GM12878 (cell line): ENCODE data around the gene IRGQ. TPM values are rescaled to one million over a fixed set of nuclear protein-coding genes. Genes with fewer than 3 reads are reported as not detected.

Experiments used
- ASH2L ChIP-seq: fragments of 300-600, 200-600 bp; sonication (generic); IDR thresholded peaks from 2 replicates; pipeline ENCODE4 v1.6.1; 2017; ENCODE audit warnings: low read depth, mild to moderate bottlenecking, borderline replicate concordance
- BACH1 ChIP-seq: fragments of 450-650 bp; IDR thresholded peaks from 2 replicates; pipeline ENCODE4 v1.6.1; 2017; ENCODE audit warnings: mild to moderate bottlenecking, borderline replicate concordance
- CREB1 ChIP-seq: IDR thresholded peaks from 2 replicates; pipeline ENCODE4 v1.6.1; 2012; ENCODE audit warnings: low read depth, mild to moderate bottlenecking, inconsistent platforms
- GATAD2B ChIP-seq: fragments of 450-650 bp; conservative IDR thresholded peaks from 2 replicates; pipeline ENCODE4 v1.6.1; 2017; ENCODE audit warnings: low read depth, mild to moderate bottlenecking, moderate library complexity
- HCFC1 ChIP-seq: fragments of 150-350 bp; IDR thresholded peaks from 2 replicates; pipeline ENCODE4 v1.6.1; 2014; ENCODE audit warnings: low read length
- IKZF1 ChIP-seq: fragments of 450-650 bp; conservative IDR thresholded peaks from 2 replicates; pipeline ENCODE4 v1.6.1; 2017; ENCODE audit warnings: antibody characterized with exemption, mild to moderate bottlenecking
- LARP7 ChIP-seq: fragments of 450-650 bp; IDR thresholded peaks from 2 replicates; pipeline ENCODE4 v1.6.1; 2017; ENCODE audit warnings: mild to moderate bottlenecking
- MXI1 ChIP-seq: fragments of 150-350 bp; IDR thresholded peaks from 2 replicates; pipeline ENCODE4 v1.6.1; 2011; ENCODE audit warnings: low read depth, mild to moderate bottlenecking, inconsistent platforms, low read length, improper control_type of control experiment
- NBN ChIP-seq: fragments of 450-650 bp; IDR thresholded peaks from 2 replicates; pipeline ENCODE4 v1.6.1; 2016
- PAX5 ChIP-seq: IDR thresholded peaks from 2 replicates; pipeline ENCODE4 v1.6.1; 2011; ENCODE audit warnings: low read depth, low read length, borderline replicate concordance
- RAD21 ChIP-seq: IDR thresholded peaks from 2 replicates; pipeline ENCODE4 v1.6.1; 2011; ENCODE audit warnings: mild to moderate bottlenecking, low read depth, low read length, moderate library complexity; ENCODE audit not compliant: insufficient read depth
- RB1 ChIP-seq: fragments of 450-650 bp; formaldehyde crosslinking; IDR thresholded peaks from 2 replicates; pipeline ENCODE4 v1.6.1; 2017; ENCODE audit warnings: mild to moderate bottlenecking, borderline replicate concordance
- RUNX3 ChIP-seq: IDR thresholded peaks from 2 replicates; pipeline ENCODE4 v1.6.1; 2012; ENCODE audit warnings: low read length, inconsistent platforms
- STAT1 ChIP-seq: fragments of 450-650 bp; conservative IDR thresholded peaks from 2 replicates; pipeline ENCODE4 v1.6.1; 2014; ENCODE audit warnings: antibody characterized with exemption, mild to moderate bottlenecking
- TAF1 ChIP-seq: IDR thresholded peaks from 2 replicates; pipeline ENCODE4 v1.6.1; 2011; ENCODE audit warnings: mild to moderate bottlenecking, low read depth, low read length, borderline replicate concordance
- TARDBP ChIP-seq: IDR thresholded peaks from 2 replicates; pipeline ENCODE4 v1.6.1; 2016; ENCODE audit warnings: borderline replicate concordance
- TCF12 ChIP-seq: IDR thresholded peaks from 2 replicates; pipeline ENCODE4 v1.6.1; 2011; ENCODE audit warnings: low read depth, mild to moderate bottlenecking, low read length
- polyA plus RNA-seq, 11 experiments: library from polyadenylated mRNA; depleted of rRNA in 4 of 11; unstranded in 6 of 11; stranded (reverse) in 5 of 11; fragments of >200 nt; fragmentation: Nextera tagmentation in 4 of 11; fragmentation: Illumina TruSeq in 1 of 11; extraction: Ambion mirVana in 4 of 11; extraction: Trizol in 1 of 11; gene quantifications; 1 replicate in 1 of 11; 2 replicates in 10 of 11; pipeline versions ENCODE4 v1.2.1 to v1.2.3, GENCODE V29; 2011 to 2016; ENCODE audit warnings: inconsistent platforms in 2 of 11, missing spikeins in 2 of 11, low read depth in 1 of 11
- total RNA-seq, 4 experiments: library from RNA; depleted of rRNA in 3 of 4; stranded (reverse); fragments of >200 nt in 3 of 4; fragmentation: Illumina TruSeq in 1 of 4; extraction: Trizol in 1 of 4; gene quantifications; 2 replicates each; pipeline versions ENCODE4 v1.2.1 to v1.2.3, GENCODE V29; 2013 to 2021
- TF ChIP-seq, protein P1 (sequence below): IDR thresholded peaks from 2 replicates; pipeline ENCODE4 v1.6.1; 2012; ENCODE audit warnings: low read depth, low read length, improper control_type of control experiment
- TF ChIP-seq, protein P2 (sequence below): fragments of 450-650 bp; formaldehyde crosslinking; IDR thresholded peaks from 2 replicates; pipeline ENCODE4 v1.5.0; 2022; ENCODE audit warnings: mild to moderate bottlenecking, missing genetic modification characterization
- TF ChIP-seq, protein P3 (sequence below): fragments of 450-650 bp; IDR thresholded peaks from 2 replicates; pipeline ENCODE4 v1.6.1; 2016; ENCODE audit warnings: mild to moderate bottlenecking
- TF ChIP-seq, protein P4 (sequence below): fragments of 450-650 bp; IDR thresholded peaks from 2 replicates; pipeline ENCODE4 v1.6.1; 2014; ENCODE audit warnings: mild to moderate bottlenecking
- TF ChIP-seq, protein P5 (sequence below): fragments of 450-650 bp; formaldehyde crosslinking; IDR thresholded peaks from 2 replicates; pipeline ENCODE4 v1.4.0; 2022; ENCODE audit warnings: mild to moderate bottlenecking, moderate library complexity

Gene IRGQ
- total and polyA plus RNA-seq, 10 of the 15 experiments (the other 5 are each of a cell fraction or from before 2014, with no cell fraction given), result 3.3 to 20.8 (median 9.0) TPM

DNA sequence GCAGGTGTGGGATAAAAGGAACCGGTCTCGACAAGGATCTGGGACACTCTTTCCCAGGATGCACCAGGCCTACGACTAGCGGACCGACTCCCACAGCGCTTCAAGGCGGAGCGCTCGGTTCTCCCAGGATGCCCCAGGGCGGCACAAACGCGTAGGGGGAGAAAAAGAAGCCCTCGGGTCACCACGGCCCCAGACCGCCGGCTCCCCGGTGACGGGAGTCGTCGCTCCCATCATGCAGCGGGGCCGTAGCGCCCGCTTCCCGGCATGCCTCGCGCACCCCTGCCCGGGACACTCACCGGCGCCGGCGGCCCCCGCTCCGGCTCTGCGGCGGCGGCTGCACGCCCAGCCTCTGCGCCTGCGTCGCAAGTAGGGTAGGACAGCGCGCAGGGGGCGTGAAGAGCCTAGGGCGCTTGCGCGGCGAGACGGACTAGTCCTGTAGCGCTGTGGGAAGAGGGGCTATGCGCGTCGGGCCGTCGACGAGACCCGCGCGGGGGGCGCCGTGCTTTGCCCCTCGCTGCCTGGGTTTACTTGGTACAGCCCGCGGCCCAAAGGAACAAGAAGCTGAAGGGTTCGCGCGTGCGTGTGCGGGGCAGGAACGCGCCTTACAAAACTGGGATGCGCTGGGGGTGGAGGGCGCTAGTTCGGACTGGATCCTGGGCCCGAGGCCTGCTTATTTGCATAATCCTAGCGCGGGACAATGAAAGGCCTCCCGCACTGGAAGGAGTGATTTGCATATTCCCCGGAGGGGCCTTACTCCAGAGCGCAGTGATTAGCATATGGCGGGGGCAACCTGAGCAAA is 23.5 kb upstream of the IRGQ start, which contains the start of gene ZNF428 (continued):
- peak; percentile 81; the same call in 1 of the 2 replicates for TF ChIP-seq STAT1
- TF ChIP-seq RB1, result 0 out of 2 replicates have a peak, but pooled peaks have one; percentile 62
- TF ChIP-seq, protein P1, sequence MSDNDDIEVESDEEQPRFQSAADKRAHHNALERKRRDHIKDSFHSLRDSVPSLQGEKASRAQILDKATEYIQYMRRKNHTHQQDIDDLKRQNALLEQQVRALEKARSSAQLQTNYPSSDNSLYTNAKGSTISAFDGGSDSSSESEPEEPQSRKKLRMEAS, result peak; percentile 48; the same call in 1 of the 2 replicates
- TF ChIP-seq, protein P2, sequence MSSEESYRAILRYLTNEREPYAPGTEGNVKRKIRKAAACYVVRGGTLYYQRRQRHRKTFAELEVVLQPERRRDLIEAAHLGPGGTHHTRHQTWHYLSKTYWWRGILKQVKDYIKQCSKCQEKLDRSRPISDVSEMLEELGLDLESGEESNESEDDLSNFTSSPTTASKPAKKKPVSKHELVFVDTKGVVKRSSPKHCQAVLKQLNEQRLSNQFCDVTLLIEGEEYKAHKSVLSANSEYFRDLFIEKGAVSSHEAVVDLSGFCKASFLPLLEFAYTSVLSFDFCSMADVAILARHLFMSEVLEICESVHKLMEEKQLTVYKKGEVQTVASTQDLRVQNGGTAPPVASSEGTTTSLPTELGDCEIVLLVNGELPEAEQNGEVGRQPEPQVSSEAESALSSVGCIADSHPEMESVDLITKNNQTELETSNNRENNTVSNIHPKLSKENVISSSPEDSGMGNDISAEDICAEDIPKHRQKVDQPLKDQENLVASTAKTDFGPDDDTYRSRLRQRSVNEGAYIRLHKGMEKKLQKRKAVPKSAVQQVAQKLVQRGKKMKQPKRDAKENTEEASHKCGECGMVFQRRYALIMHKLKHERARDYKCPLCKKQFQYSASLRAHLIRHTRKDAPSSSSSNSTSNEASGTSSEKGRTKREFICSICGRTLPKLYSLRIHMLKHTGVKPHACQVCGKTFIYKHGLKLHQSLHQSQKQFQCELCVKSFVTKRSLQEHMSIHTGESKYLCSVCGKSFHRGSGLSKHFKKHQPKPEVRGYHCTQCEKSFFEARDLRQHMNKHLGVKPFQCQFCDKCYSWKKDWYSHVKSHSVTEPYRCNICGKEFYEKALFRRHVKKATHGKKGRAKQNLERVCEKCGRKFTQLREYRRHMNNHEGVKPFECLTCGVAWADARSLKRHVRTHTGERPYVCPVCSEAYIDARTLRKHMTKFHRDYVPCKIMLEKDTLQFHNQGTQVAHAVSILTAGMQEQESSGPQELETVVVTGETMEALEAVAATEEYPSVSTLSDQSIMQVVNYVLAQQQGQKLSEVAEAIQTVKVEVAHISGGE (CRISPR knock-in tag), result no peak
- TF ChIP-seq, protein P3, sequence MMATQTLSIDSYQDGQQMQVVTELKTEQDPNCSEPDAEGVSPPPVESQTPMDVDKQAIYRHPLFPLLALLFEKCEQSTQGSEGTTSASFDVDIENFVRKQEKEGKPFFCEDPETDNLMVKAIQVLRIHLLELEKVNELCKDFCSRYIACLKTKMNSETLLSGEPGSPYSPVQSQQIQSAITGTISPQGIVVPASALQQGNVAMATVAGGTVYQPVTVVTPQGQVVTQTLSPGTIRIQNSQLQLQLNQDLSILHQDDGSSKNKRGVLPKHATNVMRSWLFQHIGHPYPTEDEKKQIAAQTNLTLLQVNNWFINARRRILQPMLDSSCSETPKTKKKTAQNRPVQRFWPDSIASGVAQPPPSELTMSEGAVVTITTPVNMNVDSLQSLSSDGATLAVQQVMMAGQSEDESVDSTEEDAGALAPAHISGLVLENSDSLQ, result peak; percentile 29; the same call in 1 of the 2 replicates
- 0 out of 2 replicates have a peak, but pooled peaks have one; percentile 30 for TF ChIP-seq TARDBP
- 0 out of 2 replicates have a peak, but pooled peaks have one; percentile 43 for TF ChIP-seq BACH1
- TF ChIP-seq, protein P4, sequence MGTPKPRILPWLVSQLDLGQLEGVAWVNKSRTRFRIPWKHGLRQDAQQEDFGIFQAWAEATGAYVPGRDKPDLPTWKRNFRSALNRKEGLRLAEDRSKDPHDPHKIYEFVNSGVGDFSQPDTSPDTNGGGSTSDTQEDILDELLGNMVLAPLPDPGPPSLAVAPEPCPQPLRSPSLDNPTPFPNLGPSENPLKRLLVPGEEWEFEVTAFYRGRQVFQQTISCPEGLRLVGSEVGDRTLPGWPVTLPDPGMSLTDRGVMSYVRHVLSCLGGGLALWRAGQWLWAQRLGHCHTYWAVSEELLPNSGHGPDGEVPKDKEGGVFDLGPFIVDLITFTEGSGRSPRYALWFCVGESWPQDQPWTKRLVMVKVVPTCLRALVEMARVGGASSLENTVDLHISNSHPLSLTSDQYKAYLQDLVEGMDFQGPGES, result no peak
- TF ChIP-seq NBN, result peak; percentile 60; the same call in 1 of the 2 replicates
- TF ChIP-seq TCF12, result no peak
- TF ChIP-seq TAF1, result 0 out of 2 replicates have a peak, but pooled peaks have one; percentile 17
- TF ChIP-seq HCFC1, result peak; percentile 38
- TF ChIP-seq GATAD2B, result peak; percentile 91
- peak; percentile 59 for TF ChIP-seq LARP7
- no peak for TF ChIP-seq MXI1
- TF ChIP-seq RAD21, result no peak
- TF ChIP-seq PAX5, result peak; percentile 40
- peak; percentile 79; the same call in 1 of the 2 replicates for TF ChIP-seq ASH2L
- TF ChIP-seq CREB1, result 0 out of 2 replicates have a peak, but pooled peaks have one; percentile 24
- TF ChIP-seq IKZF1, result peak; percentile 94
- TF ChIP-seq, protein P5, sequence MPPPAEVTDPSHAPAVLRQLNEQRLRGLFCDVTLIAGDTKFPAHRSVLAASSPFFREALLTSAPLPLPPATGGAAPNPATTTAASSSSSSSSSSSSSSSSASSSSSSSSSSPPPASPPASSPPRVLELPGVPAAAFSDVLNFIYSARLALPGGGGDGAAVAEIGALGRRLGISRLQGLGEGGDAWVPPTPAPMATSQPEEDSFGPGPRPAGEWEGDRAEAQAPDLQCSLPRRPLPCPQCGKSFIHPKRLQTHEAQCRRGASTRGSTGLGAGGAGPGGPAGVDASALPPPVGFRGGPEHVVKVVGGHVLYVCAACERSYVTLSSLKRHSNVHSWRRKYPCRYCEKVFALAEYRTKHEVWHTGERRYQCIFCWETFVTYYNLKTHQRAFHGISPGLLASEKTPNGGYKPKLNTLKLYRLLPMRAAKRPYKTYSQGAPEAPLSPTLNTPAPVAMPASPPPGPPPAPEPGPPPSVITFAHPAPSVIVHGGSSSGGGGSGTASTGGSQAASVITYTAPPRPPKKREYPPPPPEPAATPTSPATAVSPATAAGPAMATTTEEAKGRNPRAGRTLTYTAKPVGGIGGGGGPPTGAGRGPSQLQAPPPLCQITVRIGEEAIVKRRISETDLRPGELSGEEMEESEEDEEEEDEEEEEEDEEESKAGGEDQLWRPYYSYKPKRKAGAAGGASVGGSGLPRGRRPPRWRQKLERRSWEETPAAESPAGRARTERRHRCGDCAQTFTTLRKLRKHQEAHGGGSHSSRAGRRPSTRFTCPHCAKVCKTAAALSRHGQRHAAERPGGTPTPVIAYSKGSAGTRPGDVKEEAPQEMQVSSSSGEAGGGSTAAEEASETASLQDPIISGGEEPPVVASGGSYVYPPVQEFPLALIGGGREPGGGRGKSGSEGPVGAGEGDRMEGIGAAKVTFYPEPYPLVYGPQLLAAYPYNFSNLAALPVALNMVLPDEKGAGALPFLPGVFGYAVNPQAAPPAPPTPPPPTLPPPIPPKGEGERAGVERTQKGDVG, result no peak
- TF ChIP-seq RUNX3, result peak; percentile 29
